ENCODE measurements around the gene GSAP. TPM values are rescaled to one million over a fixed set of nuclear protein-coding genes. Genes with fewer than 3 reads are reported as not detected.

The GSAP gene
- polyA plus RNA-seq, 3 donors: 19.1 to 105 (median 35.6) TPM

- H3K36me3 Mint-ChIP-seq: peaks cover 35 to 39% of the 10 kb centered on the region in 2 donors
- peaks cover 3 to 23% of the 10 kb centered on the region in 2 donors for H3K36me3 ChIP-seq (replicated peaks in 1 of 2; ENCODE audit: control insufficient read depth in 1 of 2, insufficient read depth in 2 of 2, low read length in 2 of 2)
- no peak overlapping the region for H3K9ac ChIP-seq (ENCODE audit: insufficient read depth, low read length, poor library complexity, severe bottlenecking)
- peaks cover 0 to 2% (median 1%) of the 10 kb centered on the region in 3 donors for H3K27me3 Mint-ChIP-seq (ENCODE audit: low read depth in 3 of 3)
- no peak overlapping the region for H2AFZ ChIP-seq (ENCODE audit: insufficient read depth, low read depth, low read length, poor library complexity, severe bottlenecking)
- no CpG with 5 or more reads among the region's 3 CpGs for WGBS (ENCODE audit: insufficient coverage)
- H4K20me1 ChIP-seq (ENCODE audit: insufficient read depth, low read length): peaks cover 22% of the 10 kb centered on the region
- no peaks in the 10 kb centered on the region for H3K9me3 Mint-ChIP-seq
- TF ChIP-seq CTCF (IDR thresholded peaks at IDR 0.05): peak; percentile 81
- peak overlapping the region in 6 of 7 donors; percentile 44 to 94 (median 79) for H3K27ac Mint-ChIP-seq
- peaks cover 61% of the 10 kb centered on the region for H3K4me1 Mint-ChIP-seq
- no peaks in the 10 kb centered on the region for H3K27me3 ChIP-seq (ENCODE audit: control insufficient read depth in 2 of 2, insufficient read depth in 2 of 2, low read length in 2 of 2)
- H3K4me3 Mint-ChIP-seq: no peak overlapping the region
- H3K79me2 ChIP-seq (ENCODE audit: insufficient read depth, low read length): peaks cover 4% of the 10 kb centered on the region
- no peaks in the 10 kb centered on the region for H3K9me3 ChIP-seq (replicated peaks in 1 of 2; ENCODE audit: control insufficient read depth in 1 of 2, insufficient read depth in 1 of 2, low read length in 2 of 2)
- no peak overlapping the region for H3K4me3 ChIP-seq (replicated peaks in 1 of 3; ENCODE audit: low read depth in 2 of 3, low read length in 3 of 3)
- H3K4me2 ChIP-seq (replicated peaks; ENCODE audit: extremely low read depth, low read length, poor library complexity, severe bottlenecking): no peak overlapping the region
- peak; percentile 64 to 85 (median 84) for DNase-seq
- intact Hi-C loops (cut with micrococcal nuclease): loop anchor here in 1 of 2 donors (5.0 kb wide), 1 partner anchor 210 kb away; the partner anchor contains the start of gene CCDC146
- H3K27ac ChIP-seq (ENCODE audit: low read depth in 1 of 2, low read length in 2 of 2): no peak overlapping the region
- peaks cover 54 to 62% of the 10 kb centered on the region in 2 donors for H3K4me1 ChIP-seq (ENCODE audit: control insufficient read depth in 1 of 2, insufficient read depth in 2 of 2, low read length in 2 of 2)
These were observed 84.0 kb downstream of the GSAP start for GRCh38 chr7:77331938-77332695.

GRCh38 chr7:77330169-77330882 lies 85.8 kb downstream of the GSAP start:
- H3K4me3 Mint-ChIP-seq: peak overlapping the region in 1 of 2 donors; percentile 39
- peaks cover 61% of the 10 kb centered on the region for H3K4me1 Mint-ChIP-seq
- Histone ChIP-seq H3K36me3 (replicated peaks in 1 of 2; ENCODE audit: control insufficient read depth in 1 of 2, insufficient read depth in 2 of 2, low read length in 2 of 2) (peaks cover 4 to 33% of the 10 kb centered on the region in 2 donors), H3K4me1 (ENCODE audit: control insufficient read depth in 1 of 2, insufficient read depth in 2 of 2, low read length in 2 of 2) (peaks cover 51 to 58% of the 10 kb centered on the region in 2 donors), H3K9me3 (replicated peaks in 1 of 2; ENCODE audit: control insufficient read depth in 1 of 2, insufficient read depth in 1 of 2, low read length in 2 of 2) (no peaks in the 10 kb centered on the region), H4K20me1 (ENCODE audit: insufficient read depth, low read length) (peaks cover 21% of the 10 kb centered on the region), H3K27ac (ENCODE audit: low read depth in 1 of 2, low read length in 2 of 2) (peak overlapping the region; percentile 43 to 73), H3K4me3 (replicated peaks in 1 of 3; ENCODE audit: low read depth in 2 of 3, low read length in 3 of 3) (peak overlapping the region in 1 of 3 experiments; percentile 37), H3K79me2 (ENCODE audit: insufficient read depth, low read length) (peaks cover 4% of the 10 kb centered on the region), H2AFZ (ENCODE audit: insufficient read depth, low read depth, low read length, poor library complexity, severe bottlenecking) (no peak overlapping the region), H3K27me3 (ENCODE audit: control insufficient read depth in 2 of 2, insufficient read depth in 2 of 2, low read length in 2 of 2) (no peaks in the 10 kb centered on the region), H3K9ac (ENCODE audit: insufficient read depth, low read length, poor library complexity, severe bottlenecking) (no peak overlapping the region), H3K4me2 (replicated peaks; ENCODE audit: extremely low read depth, low read length, poor library complexity, severe bottlenecking) (peak overlapping the region; percentile 40)
- intact Hi-C loops (cut with micrococcal nuclease): loop anchor here in 1 of 2 donors (5.0 kb wide), 1 partner anchor 208 kb away; the partner anchor contains the start of gene CCDC146
- no peak for TF ChIP-seq CTCF (IDR thresholded peaks at IDR 0.05)
- no CpG with 5 or more reads among the region's 6 CpGs for WGBS (ENCODE audit: insufficient coverage)
- H3K9me3 Mint-ChIP-seq: no peaks in the 10 kb centered on the region
- H3K27ac Mint-ChIP-seq: peak overlapping the region; percentile 74 to 94 (median 90)
- H3K36me3 Mint-ChIP-seq: peaks cover 43 to 51% of the 10 kb centered on the region in 2 donors
- peak; percentile 77 to 96 (median 86) for DNase-seq
- H3K27me3 Mint-ChIP-seq (ENCODE audit: low read depth in 3 of 3): peaks cover 0 to 2% (median 1%) of the 10 kb centered on the region in 3 donors

All from CD14-positive monocyte (primary cell).